Vagina (tissue), 2 donors: ENCODE data around the gene SLC24A3.

Experiments
- POLR2A ChIP-seq, 2 donors: fragments of 450-650 bp; IDR thresholded peaks; one replicate each; pipeline ENCODE4 v1.6.1; 2017; ENCODE audit warnings: antibody characterized with exemption in 2 of 2, mild to moderate bottlenecking in 2 of 2, moderate library complexity in 2 of 2
- POLR2AphosphoS5 ChIP-seq, 2 donors: sonication (generic); formaldehyde crosslinking; IDR thresholded peaks; one replicate each; pipeline ENCODE4 v1.9.0; 2017; ENCODE audit warnings: antibody characterized with exemption in 2 of 2, mild to moderate bottlenecking in 2 of 2, low read depth in 1 of 2; ENCODE audit not compliant: insufficient read depth in 1 of 2
- TF ChIP-seq, protein P1 (sequence below), 3 experiments: fragments of 450-650 bp in 2 of 3; fragments of 200-600 bp in 1 of 3; sonication (generic) in 1 of 3; IDR thresholded peaks; one replicate each; pipeline ENCODE4 v1.5.1; 2017 to 2019; ENCODE audit warnings: antibody characterized with exemption in 3 of 3, mild to moderate bottlenecking in 2 of 3, moderate library complexity in 2 of 3

DNA sequence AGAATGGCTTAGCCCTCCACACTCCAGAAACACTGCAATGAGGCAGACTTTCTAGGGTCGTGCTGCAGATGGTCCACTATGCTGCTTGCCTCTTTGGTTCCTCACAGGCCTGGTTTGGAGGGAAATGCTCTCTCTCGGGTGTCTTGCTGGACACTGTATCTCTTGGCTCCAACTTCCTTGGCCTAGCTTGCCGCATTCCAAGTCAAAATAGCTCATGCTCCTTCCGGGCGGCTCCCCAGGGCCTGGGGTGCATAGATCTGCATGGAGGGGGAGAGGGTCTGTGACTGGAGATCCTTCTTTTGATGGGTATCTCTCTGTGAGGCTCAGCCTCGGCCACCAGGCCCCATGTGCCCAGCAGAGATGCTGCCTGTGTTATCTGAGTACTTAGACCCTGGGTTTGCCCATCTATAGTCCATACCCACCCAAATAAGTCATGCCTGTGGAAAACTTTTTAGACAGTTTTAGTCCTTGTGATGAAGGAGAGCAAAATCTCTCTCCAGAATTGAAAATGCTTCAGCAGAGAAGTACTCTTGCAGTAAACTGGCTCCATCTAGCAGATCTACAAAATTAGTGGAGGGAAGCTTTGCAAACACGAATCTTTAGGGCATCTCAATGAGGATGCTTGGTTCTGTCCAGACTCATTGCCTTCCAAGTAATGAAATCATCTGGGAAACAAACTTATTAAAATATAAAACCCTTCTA is 281.5 kb downstream of the SLC24A3 start:
- TF ChIP-seq POLR2A (IDR thresholded peaks at IDR 0.05) (no peak), POLR2AphosphoS5 (IDR thresholded peaks at IDR 0.05; ENCODE audit: insufficient read depth in 1 of 2, low read depth in 1 of 2) (no peak)
- TF ChIP-seq, protein P1, sequence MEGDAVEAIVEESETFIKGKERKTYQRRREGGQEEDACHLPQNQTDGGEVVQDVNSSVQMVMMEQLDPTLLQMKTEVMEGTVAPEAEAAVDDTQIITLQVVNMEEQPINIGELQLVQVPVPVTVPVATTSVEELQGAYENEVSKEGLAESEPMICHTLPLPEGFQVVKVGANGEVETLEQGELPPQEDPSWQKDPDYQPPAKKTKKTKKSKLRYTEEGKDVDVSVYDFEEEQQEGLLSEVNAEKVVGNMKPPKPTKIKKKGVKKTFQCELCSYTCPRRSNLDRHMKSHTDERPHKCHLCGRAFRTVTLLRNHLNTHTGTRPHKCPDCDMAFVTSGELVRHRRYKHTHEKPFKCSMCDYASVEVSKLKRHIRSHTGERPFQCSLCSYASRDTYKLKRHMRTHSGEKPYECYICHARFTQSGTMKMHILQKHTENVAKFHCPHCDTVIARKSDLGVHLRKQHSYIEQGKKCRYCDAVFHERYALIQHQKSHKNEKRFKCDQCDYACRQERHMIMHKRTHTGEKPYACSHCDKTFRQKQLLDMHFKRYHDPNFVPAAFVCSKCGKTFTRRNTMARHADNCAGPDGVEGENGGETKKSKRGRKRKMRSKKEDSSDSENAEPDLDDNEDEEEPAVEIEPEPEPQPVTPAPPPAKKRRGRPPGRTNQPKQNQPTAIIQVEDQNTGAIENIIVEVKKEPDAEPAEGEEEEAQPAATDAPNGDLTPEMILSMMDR (IDR thresholded peaks at IDR 0.05), result no peak
